ENCODE data around the gene SLC9A8. TPM values are rescaled to one million over a fixed set of nuclear protein-coding genes. Genes with fewer than 3 reads are reported as not detected.

SLC9A8 gene
- total RNA-seq, 2 donors from 2014 or later: 16.5 to 18.7 TPM

DNA sequence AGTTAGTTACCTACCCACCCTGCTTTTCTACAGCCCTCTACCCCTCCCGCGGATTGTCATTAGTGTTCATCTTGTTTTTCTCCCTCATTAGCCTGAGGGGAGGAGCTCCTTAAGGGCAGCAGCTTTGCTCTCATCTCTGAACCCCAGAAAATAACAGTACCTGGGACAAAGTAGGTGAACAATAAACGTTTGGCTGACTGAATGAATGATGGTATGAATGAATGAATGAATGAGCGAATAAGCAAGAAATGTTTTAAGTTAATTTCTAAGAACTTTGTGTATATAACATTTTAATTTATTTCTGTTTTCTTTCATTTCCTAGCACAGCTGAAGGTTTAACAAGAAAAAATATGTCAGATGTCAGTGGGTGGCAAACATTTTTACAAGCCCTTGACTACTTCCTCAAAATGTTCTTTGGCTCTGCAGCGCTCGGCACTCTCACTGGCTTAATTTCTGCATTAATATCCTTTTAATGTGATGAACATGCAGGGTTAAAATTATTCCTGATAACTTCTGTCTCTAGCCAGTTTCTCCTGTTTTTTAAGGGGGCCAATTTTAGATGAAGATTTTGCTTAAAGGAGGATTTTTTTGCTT, 50.1 kb downstream of the SLC9A8 start:
- intact Hi-C loops (cut with DNase I, micrococcal nuclease): no loop called here
- no peak for ATAC-seq
- no peak for DNase-seq

DNA sequence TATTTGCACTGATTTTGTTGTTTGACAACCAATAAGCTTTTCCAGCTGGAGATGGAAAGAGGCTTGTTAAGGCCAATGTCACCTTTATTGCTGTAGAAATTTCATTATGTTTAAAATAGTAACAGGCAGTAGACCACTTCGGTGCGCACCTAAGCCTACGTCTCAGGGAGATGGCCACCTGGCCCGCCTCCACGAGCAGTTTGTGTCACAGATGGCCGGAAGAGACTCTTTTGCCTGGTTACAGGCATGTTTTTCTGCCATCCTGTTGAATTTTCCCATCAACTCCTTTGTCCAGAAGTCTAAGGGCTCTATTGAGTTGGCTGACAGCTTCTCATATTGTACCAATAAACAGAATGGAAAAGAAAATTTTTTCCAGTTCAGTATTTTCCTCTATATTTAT, 51.0 kb downstream of the SLC9A8 start:
- intact Hi-C loops (cut with DNase I, micrococcal nuclease): no loop called here
- DNase-seq: no peak

DNA sequence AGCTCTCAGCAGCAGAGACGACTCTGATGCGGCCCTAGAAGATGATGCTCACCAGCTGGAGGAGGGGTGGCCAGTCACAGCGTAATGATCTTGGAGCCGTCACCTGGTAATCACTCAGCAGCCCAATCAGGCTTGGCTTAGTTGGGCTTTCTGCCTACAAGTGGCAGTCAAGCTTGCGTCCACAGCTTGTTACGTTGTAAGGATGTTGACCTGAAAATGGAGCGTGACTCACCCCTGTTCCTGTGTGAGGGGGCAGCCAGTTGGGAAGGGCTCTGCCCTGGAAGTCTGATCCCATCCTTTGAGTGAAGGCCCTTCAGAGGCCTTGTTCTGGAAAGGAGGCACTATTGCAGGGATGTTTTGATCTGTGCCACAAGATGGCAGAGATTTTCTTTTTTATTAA, 52.9 kb downstream of the SLC9A8 start:
- no peak for ATAC-seq
- intact Hi-C loops (cut with DNase I, micrococcal nuclease): no loop called here

More for the DNA sequence above, 51.0 kb downstream of the SLC9A8 start:
- no peak for ATAC-seq

DNA sequence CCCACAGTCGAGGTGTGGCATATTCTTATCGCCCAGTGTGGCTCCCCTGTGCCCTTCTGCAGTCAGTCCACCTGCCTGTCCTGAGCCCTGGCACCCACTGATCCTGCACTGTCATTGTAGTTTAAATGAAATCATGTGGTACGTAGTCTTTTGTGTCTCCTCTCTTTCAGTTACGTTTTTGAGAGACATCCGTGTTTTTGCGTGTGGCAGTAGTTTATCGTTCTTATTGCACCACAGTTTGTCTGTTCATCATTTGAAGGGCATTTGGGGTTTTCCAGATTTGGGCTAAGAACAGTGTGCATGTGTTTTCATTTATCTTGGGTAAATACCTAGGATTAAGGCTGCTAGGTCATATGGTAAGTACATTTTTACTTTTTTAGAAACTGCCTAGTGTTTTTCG, 53.4 kb downstream of the SLC9A8 start:
- DNase-seq (no peak), ATAC-seq (no peak)
- intact Hi-C loops (cut with DNase I, micrococcal nuclease): no loop called here

More for the DNA sequence above, 52.9 kb downstream of the SLC9A8 start:
- DNase-seq: no peak

DNA sequence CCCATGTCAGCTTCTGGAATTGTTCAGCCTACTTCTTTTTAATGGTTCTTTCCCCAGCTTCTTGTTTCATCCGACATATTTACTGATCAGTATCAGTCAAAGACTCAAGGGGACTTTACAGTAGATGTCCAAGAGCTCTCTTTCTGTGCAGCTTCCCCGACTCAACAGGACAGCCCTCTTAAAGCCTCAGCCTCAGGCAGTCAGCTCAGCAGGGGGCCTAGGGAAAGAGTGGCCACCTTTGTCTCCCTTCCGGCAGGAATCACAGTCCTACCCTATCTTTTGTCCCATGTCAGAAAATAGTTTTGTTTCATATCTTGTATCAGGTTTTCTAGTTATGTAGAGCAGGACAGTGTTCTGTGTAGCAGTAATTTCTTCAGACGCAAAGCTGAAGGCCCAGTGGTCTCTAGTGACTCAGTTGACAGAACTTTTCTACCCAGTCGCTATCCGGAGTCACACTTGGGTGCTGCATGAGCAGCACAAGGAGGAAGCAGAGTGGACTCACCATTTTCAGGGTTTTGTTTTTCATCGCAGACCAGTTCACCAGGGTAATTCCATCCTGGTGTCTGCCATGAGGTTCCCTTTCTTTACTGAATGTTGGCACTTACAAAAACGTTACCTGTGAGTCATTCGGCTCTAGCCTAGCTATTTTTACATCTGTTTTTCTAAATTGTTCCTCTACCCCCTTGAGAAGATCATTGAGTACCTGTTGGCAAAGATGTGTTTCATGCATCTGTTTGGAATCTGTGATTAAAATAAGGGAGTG, 55.0 kb downstream of the SLC9A8 start:
- intact Hi-C loops (cut with DNase I, micrococcal nuclease): no loop called here
- DNase-seq: no peak

DNA sequence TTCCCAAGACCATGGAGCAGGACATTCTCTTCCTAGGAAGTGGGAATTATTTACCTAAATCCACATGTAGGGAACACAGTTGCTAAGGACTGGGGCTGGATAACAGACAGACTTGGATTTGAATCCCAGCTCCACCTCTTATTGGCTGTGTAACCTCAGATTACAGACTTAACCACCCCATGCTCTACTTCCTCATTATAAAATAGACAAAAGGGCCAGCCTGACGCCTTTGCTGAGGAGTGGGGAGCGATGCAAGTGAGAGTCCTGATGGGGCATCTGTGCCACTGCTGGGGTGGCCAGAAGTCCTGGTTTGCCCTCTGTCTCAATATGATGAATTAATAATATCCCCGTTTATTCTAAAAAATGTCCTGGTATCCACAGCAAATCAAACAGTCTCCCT, 55.9 kb downstream of the SLC9A8 start:
- intact Hi-C loops (cut with DNase I, micrococcal nuclease): no loop called here
- ATAC-seq: peak; percentile 30
- no peak for DNase-seq

More for the DNA sequence above, 55.0 kb downstream of the SLC9A8 start:
- ATAC-seq: no peak

DNA sequence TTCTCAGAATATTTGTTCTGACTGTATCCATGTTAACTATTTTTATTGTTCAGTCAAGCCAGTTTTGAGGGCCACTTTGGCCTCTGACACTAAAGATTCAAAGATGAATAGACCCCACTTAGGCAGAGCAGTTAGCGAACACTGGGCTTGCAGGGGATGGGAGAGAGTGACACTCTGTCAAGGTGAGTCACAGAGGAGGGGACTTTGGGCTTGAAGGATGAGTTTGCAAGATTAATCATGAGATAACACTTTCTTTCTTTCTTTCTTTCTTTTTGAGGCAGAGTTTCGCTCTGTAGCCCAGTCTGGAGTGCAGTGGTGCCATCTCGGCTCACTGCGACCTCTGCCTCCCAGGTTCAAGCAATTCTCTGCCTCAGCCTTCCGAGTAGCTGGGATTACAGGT, 56.3 kb downstream of the SLC9A8 start:
- DNase-seq (no peak), ATAC-seq (no peak)
- intact Hi-C loops (cut with DNase I, micrococcal nuclease): no loop called here

DNA sequence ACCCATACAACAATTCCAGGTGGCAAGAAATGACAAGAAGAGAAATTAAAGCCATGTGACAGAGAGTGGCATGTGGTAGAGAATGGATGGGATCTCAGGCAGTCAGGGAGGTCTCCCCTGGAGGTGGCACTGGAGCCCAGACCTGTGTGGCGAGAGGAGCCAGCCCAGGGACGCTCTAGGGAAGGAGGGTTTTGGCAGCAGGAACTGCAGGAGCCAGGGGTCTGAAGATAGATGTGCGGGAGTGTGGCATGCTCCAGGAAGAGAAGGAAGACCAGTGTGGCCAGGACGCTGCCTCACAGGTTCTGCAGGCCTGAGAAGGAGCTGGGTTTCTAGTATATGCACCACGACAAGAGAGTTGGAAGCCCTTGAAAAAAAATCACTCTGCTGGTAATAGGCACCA, 57.6 kb downstream of the SLC9A8 start:
- DNase-seq (no peak), ATAC-seq (no peak)
- intact Hi-C loops (cut with DNase I, micrococcal nuclease): no loop called here

DNA sequence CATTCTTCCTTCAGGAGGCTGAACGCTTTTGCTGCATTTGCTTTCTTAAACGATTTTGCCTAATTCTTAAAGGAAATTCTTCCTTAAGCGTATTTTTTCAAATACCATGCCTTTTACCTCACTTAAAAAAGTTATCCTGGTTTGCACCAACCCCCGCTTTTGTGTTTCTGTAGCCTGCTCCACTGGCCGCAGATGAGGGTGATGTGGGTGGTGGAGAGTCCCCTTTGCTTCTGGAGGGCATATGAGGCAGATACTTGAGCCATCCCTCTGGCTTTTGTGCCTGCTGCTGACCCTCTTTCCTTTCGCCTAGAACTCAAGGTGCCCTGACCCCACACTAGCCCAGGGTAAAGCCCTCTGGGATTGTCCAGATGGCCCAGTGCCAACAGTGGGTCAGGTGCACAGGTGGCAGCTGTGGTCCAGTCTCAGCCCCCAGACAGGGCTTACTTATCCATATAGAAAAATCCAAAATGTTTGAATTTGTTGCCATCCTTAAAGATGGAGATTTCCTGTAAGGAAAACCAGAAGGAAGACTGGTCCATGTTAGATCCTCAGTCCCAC, 58.8 kb downstream of the SLC9A8 start:
- no peak for DNase-seq
- intact Hi-C loops (cut with DNase I, micrococcal nuclease): no loop called here

DNA sequence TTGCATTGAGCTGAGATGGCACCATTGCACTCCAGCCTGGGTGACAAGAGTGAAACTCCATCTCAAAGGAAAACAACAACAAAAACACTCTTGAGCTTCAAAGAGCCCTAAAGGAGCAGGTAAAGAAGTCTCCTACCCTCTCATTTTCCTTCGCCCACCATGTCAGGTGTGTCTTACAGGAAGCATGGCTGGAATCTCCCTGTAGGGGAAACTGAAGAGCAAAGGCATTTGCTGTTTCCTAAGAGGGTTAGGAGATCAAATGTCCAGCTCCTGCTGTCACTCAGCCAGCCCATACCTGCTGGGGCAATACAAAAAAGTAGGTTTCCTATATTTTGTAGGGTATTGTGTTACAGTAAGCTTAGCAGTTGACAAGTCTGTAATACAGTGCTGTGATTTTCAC, 59.4 kb downstream of the SLC9A8 start:
- ATAC-seq (no peak), DNase-seq (no peak)
- intact Hi-C loops (cut with DNase I, micrococcal nuclease): no loop called here

More for the DNA sequence above, 58.8 kb downstream of the SLC9A8 start:
- ATAC-seq: no peak

DNA sequence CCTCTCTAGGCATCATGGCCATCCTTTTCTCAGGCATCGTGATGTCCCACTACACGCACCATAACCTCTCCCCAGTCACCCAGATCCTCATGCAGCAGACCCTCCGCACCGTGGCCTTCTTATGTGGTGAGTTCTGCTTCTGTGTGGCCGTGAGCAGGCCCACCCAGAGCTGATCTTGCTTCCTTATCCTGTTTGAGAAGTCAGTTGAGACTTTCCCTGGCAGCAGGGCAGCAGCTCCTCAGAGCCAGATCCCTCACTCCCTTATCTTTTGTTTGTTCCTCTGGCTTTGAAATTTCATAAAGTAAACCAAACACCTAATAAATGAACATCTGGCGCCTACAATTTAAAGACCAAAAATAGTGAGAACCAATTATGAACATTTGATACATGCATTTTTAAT, 62.1 kb downstream of the SLC9A8 start:
- no peak for DNase-seq
- ATAC-seq: peak; percentile 37
- intact Hi-C loops (cut with DNase I, micrococcal nuclease): no loop called here

DNA sequence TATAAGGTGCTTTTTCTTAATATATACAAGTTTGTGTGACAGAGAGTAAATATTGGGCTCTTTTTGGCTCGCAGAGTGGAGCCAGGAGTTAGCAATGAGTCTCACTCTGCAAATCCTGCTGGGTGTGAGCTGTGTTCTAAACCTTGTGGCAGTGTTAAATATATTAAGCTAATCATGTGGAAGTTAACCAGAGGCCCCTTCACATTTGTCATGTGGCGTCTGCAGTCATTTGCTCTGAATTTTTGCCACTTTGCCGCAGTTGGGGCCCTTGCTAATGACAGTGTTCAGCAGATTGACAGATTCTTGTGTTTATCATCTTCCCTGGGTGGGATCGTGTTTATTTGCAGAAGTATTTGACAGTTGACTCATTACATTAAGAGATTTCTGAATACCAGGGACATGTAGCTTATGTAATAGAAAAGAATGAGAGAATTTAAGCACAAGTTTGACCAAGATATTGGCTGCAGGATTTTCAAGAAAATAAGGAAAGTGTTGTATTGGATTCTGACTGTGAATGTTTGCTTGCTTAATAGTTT, 64.8 kb downstream of the SLC9A8 start:
- intact Hi-C loops (cut with DNase I, micrococcal nuclease): no loop called here
- DNase-seq (no peak), ATAC-seq (no peak)

DNA sequence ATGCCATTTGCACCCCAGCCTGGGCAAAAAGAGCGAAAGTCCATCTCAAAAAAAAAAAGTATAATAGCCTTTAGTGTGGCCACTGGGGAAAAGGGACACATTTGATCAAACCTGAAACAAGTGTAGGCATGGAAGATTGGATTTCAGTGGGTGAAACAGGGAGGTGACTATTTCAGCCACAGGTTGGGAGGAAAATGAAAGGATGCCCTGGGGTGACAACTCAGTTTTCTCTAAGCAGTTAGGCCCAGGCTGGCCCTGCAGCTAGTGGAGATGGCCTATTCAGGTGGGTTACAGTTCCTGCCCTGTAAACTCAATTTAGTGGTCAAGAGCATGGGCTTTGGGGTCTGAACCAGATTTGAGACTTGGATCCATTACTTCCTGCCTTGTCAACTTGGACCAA, 66.3 kb downstream of the SLC9A8 start:
- ATAC-seq (no peak), DNase-seq (no peak)
- intact Hi-C loops (cut with DNase I, micrococcal nuclease): no loop called here

DNA sequence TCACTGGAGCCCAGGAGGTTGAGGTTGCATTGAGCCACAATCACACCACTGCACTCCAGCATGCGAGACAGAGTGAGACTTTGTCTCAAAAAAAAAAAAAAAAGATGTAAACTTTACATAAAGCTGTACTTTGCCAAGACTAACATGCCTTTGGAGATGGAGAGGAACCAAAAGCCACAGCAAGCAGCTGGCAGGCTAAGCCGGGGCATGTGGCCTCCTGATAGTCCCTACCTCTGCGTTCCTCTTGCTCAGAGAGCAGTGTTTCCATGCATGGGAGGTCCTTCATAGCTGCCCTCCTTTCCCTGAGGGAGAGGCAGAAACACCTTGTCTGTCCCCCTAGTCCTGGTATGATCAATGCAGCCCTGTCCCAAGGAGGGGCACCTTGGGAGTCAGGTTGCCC, 67.5 kb downstream of the SLC9A8 start:
- intact Hi-C loops (cut with DNase I, micrococcal nuclease): no loop called here

DNA sequence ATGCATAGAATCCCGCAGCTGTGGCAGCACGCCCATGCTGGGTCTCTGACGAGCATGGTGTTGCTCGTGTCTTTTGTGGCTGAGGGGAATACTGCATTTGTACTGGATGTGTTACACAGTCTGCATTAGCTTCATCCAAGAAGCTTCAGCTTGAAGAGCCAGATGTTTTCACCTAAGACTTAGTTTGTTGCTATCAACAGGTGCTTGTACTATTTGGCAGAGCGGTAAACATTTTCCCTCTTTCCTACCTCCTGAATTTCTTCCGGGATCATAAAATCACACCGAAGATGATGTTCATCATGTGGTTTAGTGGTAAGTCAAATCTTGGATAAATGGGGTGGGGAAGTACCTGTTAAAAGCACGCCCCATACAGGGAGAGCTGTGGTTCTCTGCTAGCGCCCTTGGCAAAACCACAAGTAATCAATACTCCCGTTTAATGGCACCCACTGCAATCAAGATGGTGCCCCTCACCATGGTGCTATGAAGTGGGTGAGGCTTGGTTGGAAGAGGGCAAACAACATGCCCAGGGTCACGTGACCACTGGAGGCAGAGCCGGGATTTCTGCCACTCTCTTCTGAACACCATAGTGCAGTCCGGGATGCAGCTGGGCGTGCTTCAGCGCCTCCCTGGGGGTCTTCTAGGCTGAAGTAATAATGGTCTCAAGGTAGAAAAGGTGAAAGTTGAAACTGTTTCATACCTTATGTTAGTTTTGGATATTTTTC, 68.3 kb downstream of the SLC9A8 start:
- intact Hi-C loops (cut with DNase I, micrococcal nuclease): no loop called here
- DNase-seq (no peak), ATAC-seq (no peak)

More for the DNA sequence above, 67.5 kb downstream of the SLC9A8 start:
- DNase-seq (no peak), ATAC-seq (no peak)

DNA sequence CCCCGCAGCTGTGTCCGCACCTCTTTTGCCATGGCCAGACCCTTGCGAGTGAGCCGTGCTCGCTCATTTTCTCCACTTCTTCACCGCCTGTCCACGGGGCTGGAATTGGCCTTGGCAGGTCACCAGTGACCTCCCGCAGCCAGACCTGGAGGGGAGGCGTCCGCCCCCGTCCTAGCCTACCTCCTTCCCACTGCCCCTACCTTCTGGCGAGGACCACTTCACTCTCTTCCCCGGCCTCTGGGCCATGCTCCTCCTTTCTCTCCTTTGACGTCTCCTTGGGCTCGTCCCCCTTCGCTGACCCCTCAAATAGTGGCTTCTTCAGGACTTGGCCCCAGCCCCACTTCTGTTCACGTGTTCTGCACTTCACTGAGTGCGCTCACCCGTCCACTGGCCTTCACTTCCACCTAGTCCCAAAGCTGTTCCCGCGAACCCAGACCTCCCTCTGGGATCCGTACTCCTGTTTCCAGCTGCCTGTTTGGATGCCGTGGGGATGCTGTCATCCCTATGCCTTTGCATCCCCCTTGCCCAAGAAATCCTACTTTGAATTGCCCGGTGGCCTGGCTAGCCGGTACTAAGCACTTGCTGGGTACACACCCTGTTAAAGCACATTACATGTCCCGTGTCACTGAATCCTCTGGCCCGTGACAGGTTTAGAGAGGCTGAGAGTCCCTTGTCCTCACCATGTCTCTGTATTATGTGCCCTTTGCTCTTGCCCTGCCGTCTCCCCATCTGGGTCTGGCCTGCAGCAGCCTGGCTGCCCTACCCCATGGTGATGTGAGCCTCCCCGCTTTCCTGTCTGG, 69.7 kb downstream of the SLC9A8 start:
- ATAC-seq: no peak
- DNase-seq: no peak
- intact Hi-C loops (cut with DNase I, micrococcal nuclease): no loop called here

DNA sequence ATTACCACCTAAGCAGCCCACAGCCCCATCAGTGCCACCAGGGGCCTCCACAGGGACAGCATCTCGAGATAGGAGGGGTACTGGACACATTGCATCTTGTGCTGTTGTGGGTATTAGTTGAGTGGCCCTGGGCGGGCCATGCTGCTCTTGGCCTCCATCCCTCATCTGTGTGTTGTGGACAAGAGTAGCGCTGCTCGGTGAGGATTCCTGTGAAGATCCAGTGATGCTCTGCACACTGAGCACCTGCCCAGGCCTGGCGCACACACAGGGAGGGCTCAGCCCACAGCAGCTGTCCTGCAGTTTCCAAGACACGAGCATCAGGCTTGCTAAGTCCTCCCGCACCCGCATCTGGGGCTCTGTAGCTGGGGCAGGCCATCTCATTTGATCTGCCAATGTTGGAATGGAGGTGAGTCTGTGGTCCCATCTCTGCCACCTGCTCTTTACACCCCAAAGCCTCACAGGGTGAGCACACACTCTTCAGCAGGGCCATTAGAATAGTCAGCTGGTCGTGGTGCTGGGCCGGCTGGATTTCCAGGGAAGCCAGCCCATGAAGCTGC, 70.7 kb downstream of the SLC9A8 start:
- no peak for DNase-seq
- ATAC-seq: no peak
- intact Hi-C loops (cut with DNase I, micrococcal nuclease): no loop called here

DNA sequence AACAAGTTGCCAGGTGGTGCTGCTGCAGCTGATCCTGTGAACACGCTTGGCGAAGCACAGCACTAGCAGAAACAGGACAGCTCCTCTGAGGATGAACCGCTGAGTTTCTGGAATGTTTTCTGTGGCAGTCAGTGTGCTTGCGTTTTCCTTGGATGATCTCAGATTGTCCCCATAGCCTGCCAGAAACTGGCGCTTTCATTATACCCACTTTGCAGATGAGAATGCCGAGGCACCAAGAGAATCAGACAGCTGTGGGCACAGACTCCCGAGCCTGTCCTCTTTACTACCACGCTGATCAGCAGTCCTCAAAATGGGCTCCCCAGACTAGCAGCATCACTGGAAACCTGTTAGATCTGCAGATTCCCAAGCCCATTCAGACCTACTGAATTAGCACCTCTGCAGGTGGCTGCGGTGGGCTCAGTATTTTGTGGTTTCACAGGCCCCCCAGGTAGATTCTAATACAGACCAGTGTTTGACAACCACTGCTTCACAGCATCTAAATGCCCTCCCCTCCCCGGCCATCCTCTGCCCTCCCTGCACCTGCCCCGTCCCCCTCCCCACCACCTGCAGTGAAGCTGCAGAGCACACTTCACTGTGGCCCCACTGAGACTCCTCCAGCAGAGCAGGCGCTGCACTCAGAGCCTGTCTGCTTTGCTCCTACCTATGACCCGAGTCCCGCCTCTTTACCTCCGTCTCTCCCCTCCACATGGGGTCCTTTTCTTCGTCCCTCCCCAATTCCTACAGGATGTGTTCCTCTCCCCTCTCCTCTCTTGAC, 73.1 kb downstream of the SLC9A8 start:
- ATAC-seq: no peak
- intact Hi-C loops (cut with DNase I, micrococcal nuclease): no loop called here
- no peak for DNase-seq

All from left colon (tissue), 2 donors.